Adrenal gland (tissue), 5 donors: Measurements from ENCODE around the gene INPP5A.

ENCODE experiments used
- POLR2A ChIP-seq, 2 donors: fragments of 450-650 bp; IDR thresholded peaks; one replicate each; pipeline ENCODE4 v1.6.1; 2017; ENCODE audit warnings: antibody characterized with exemption in 2 of 2, mild to moderate bottlenecking in 2 of 2, moderate library complexity in 1 of 2
- TF ChIP-seq, protein P1 (sequence below), 6 experiments: fragments of 450-650 bp in 4 of 6; fragments of 200-600 bp in 2 of 6; sonication (generic) in 1 of 6; IDR thresholded peaks; 1 replicate in 5 of 6; 2 replicates in 1 of 6; pipeline versions ENCODE4 v1.5.1 to v1.8.0; 2016 to 2021; ENCODE audit warnings: antibody characterized with exemption in 6 of 6, mild to moderate bottlenecking in 2 of 6, moderate library complexity in 1 of 6
- donor health status: DM: no; HTN: no; CAD: no.

DNA sequence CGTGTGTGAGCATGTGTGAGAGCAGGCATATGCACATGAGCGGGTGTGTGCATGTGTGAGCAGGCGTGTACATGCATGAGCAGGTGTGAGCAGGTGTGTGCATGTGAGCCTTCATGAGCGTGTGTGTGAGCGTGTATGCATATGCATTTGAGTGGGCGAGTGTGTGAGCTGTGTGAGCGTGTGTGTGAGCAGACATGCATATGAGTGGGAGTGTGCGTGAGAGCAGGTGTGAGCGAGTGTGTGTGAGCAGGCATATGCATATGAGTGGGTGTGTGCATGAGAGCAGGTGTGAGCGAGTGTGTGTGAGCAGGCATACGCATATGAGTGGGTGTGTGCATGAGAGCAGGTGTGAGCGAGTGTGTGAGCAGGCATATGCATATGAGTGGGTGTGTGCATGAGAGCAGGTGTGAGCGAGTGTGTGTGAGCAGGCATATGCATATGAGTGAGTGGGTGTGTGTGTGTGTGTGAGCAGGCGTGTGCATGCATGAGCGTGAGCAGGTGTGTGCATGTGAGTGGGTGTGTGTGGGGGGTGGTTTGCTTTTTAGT, 217.7 kb downstream of the INPP5A start:
- TF ChIP-seq, protein P1, sequence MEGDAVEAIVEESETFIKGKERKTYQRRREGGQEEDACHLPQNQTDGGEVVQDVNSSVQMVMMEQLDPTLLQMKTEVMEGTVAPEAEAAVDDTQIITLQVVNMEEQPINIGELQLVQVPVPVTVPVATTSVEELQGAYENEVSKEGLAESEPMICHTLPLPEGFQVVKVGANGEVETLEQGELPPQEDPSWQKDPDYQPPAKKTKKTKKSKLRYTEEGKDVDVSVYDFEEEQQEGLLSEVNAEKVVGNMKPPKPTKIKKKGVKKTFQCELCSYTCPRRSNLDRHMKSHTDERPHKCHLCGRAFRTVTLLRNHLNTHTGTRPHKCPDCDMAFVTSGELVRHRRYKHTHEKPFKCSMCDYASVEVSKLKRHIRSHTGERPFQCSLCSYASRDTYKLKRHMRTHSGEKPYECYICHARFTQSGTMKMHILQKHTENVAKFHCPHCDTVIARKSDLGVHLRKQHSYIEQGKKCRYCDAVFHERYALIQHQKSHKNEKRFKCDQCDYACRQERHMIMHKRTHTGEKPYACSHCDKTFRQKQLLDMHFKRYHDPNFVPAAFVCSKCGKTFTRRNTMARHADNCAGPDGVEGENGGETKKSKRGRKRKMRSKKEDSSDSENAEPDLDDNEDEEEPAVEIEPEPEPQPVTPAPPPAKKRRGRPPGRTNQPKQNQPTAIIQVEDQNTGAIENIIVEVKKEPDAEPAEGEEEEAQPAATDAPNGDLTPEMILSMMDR (IDR thresholded peaks at IDR 0.05), result no peak
- TF ChIP-seq POLR2A (IDR thresholded peaks at IDR 0.05), result no peak
